WTC11 (cell line): ENCODE measurements around the gene ZNF787. TPM values are rescaled to one million over a fixed set of nuclear protein-coding genes. Genes with fewer than 3 reads are reported as not detected.

Experiments
- ATAC-seq: fragments of 200-7000 bp; cut with Tn5 transposase; 2 replicates; pipeline ENCODE4 v1.10.0; 2021; ENCODE audit warnings: mild to moderate bottlenecking, moderate library complexity
- CTCF ChIA-PET: fragments of 300-600 bp; sonication (Branson Sonifier 250); formaldehyde crosslinking; loops from one replicate; lab custom pipeline; 2021; ENCODE audit warnings: antibody characterized with exemption; lab: Charles Lee
- POLR2A ChIA-PET: fragments of 350-600 bp; sonication (Branson Sonifier 250); formaldehyde crosslinking; loops from one replicate; lab custom pipeline; 2021; ENCODE audit warnings: antibody characterized with exemption; lab: Charles Lee
- DNase-seq: peaks from one replicate; pipeline ENCODE4 v3.0.0; 2021; ENCODE audit warnings: low spot score
- H3K27ac Mint-ChIP-seq: 2 replicates; pipeline ENCODE4 v1.8.0; 2021; ENCODE audit warnings: mixed read lengths
- H3K27me3 Mint-ChIP-seq: 2 replicates; pipeline ENCODE4 v1.8.0; 2021; ENCODE audit warnings: low read depth, mild to moderate bottlenecking, moderate library complexity, mixed read lengths
- H3K36me3 Mint-ChIP-seq: 2 replicates; pipeline ENCODE4 v1.8.0; 2021; ENCODE audit warnings: mixed read lengths
- H3K4me1 Mint-ChIP-seq: 2 replicates; pipeline ENCODE4 v1.8.0; 2022; ENCODE audit warnings: mixed read lengths
- H3K4me3 Mint-ChIP-seq: 2 replicates; pipeline ENCODE4 v1.8.0; 2021; ENCODE audit warnings: mild to moderate bottlenecking, moderate library complexity, mixed read lengths
- H3K9me3 Mint-ChIP-seq: 2 replicates; pipeline ENCODE4 v1.8.0; 2021; ENCODE audit warnings: mixed read lengths
- CBFB ChIP-seq: sonication (generic); formaldehyde crosslinking; IDR thresholded peaks from 2 replicates; pipeline ENCODE4 v1.8.1; 2022; ENCODE audit warnings: mild to moderate bottlenecking, low read depth, missing genetic modification reagents
- E2F1 ChIP-seq: sonication (generic); formaldehyde crosslinking; IDR thresholded peaks from 2 replicates; pipeline ENCODE4 v1.8.0; 2022; ENCODE audit warnings: mild to moderate bottlenecking, missing genetic modification reagents
- EMX1 ChIP-seq: fragments of 250-450 bp; sonication (Bioruptor Pico); IDR thresholded peaks from 2 replicates; pipeline ENCODE4 v1.8.0; 2021; ENCODE audit warnings: mild to moderate bottlenecking
- ESRRA ChIP-seq: sonication (generic); formaldehyde crosslinking; IDR thresholded peaks from 2 replicates; pipeline ENCODE4 v1.8.1; 2022; ENCODE audit warnings: mild to moderate bottlenecking, missing genetic modification reagents, borderline replicate concordance
- ETV6 ChIP-seq: sonication (generic); formaldehyde crosslinking; IDR thresholded peaks from 2 replicates; pipeline ENCODE4 v1.8.1; 2022; ENCODE audit warnings: mild to moderate bottlenecking, missing genetic modification reagents
- FOXK1 ChIP-seq: sonication (generic); formaldehyde crosslinking; IDR thresholded peaks from 2 replicates; pipeline ENCODE4 v1.8.0; 2022; ENCODE audit warnings: mild to moderate bottlenecking, moderate library complexity, missing genetic modification reagents
- IRF1 ChIP-seq: sonication (generic); formaldehyde crosslinking; IDR thresholded peaks from 2 replicates; pipeline ENCODE4 v1.8.0; 2023; ENCODE audit warnings: missing genetic modification reagents
- JUN ChIP-seq: sonication (generic); formaldehyde crosslinking; IDR thresholded peaks from 2 replicates; pipeline ENCODE4 v1.8.0; 2023; ENCODE audit warnings: mild to moderate bottlenecking, missing genetic modification reagents
- NFYB ChIP-seq: sonication (generic); formaldehyde crosslinking; conservative IDR thresholded peaks from 2 replicates; pipeline ENCODE4 v1.8.0; 2022; ENCODE audit warnings: low read depth, missing genetic modification reagents
- SP1 ChIP-seq: sonication (generic); formaldehyde crosslinking; conservative IDR thresholded peaks from 2 replicates; pipeline ENCODE4 v1.8.1; 2022; ENCODE audit warnings: missing genetic modification reagents
- ZBTB21 ChIP-seq: sonication (generic); formaldehyde crosslinking; IDR thresholded peaks from 2 replicates; pipeline ENCODE4 v1.8.1; 2023; ENCODE audit warnings: mild to moderate bottlenecking, missing genetic modification reagents, borderline replicate concordance
- ZNF263 ChIP-seq: sonication (generic); formaldehyde crosslinking; IDR thresholded peaks from 2 replicates; pipeline ENCODE4 v1.8.1; 2022; ENCODE audit warnings: low read depth, mild to moderate bottlenecking, moderate library complexity, missing genetic modification reagents
- ZNF396 ChIP-seq: fragments of 250-450 bp; sonication (Bioruptor Pico); IDR thresholded peaks from 2 replicates; pipeline ENCODE4 v1.8.0; 2021; ENCODE audit warnings: mild to moderate bottlenecking, moderate library complexity, borderline replicate concordance
- ZNF416 ChIP-seq: fragments of 250-450 bp; sonication (Bioruptor Pico); IDR thresholded peaks from 2 replicates; pipeline ENCODE4 v1.9.0; 2021; ENCODE audit warnings: mild to moderate bottlenecking, inconsistent platforms
- ZNF425 ChIP-seq: fragments of 250-450 bp; sonication (Bioruptor Pico); conservative IDR thresholded peaks from 2 replicates; pipeline ENCODE4 v1.9.0; 2021; ENCODE audit warnings: mild to moderate bottlenecking
- ZNF671 ChIP-seq: fragments of 250-450 bp; sonication (Bioruptor Pico); IDR thresholded peaks from 2 replicates; pipeline ENCODE4 v1.8.0; 2021; ENCODE audit warnings: mild to moderate bottlenecking
- total RNA-seq: library from RNA; stranded (reverse); gene quantifications from 3 replicates; pipeline ENCODE4 v1.2.3, GENCODE V29; 2021
- TF ChIP-seq, protein P1 (sequence below): sonication (generic); formaldehyde crosslinking; IDR thresholded peaks from 2 replicates; pipeline ENCODE4 v1.8.0; 2022; ENCODE audit warnings: mild to moderate bottlenecking, missing genetic modification reagents
- TF ChIP-seq, protein P2 (sequence below): sonication (generic); formaldehyde crosslinking; IDR thresholded peaks from 2 replicates; pipeline ENCODE4 v1.8.1; 2023; ENCODE audit warnings: mild to moderate bottlenecking, missing genetic modification reagents, borderline replicate concordance

ZNF787 gene
- total RNA-seq, 1 experiment from 2014 or later = 62.9 TPM

- Mint-ChIP-seq H3K27ac (no peak overlapping the region; the same call in 1 of the 2 replicates), H3K36me3 (peaks cover 19% of the 10 kb centered on the region), H3K4me3 (no peak overlapping the region), H3K27me3 (no peaks in the 10 kb centered on the region), H3K4me1 (peaks cover 25% of the 10 kb centered on the region), H3K9me3 (no peaks in the 10 kb centered on the region)
- CTCF ChIA-PET = interaction anchor here (1.7 kb wide), 1 partner anchor 52 kb away, joined by 4 read pairs; no protein-coding TSS in a partner anchor
- DNase-seq = no peak
- POLR2A ChIA-PET = no interaction called here
- no peak for TF ChIP-seq ZNF396
- TF ChIP-seq, protein P1, sequence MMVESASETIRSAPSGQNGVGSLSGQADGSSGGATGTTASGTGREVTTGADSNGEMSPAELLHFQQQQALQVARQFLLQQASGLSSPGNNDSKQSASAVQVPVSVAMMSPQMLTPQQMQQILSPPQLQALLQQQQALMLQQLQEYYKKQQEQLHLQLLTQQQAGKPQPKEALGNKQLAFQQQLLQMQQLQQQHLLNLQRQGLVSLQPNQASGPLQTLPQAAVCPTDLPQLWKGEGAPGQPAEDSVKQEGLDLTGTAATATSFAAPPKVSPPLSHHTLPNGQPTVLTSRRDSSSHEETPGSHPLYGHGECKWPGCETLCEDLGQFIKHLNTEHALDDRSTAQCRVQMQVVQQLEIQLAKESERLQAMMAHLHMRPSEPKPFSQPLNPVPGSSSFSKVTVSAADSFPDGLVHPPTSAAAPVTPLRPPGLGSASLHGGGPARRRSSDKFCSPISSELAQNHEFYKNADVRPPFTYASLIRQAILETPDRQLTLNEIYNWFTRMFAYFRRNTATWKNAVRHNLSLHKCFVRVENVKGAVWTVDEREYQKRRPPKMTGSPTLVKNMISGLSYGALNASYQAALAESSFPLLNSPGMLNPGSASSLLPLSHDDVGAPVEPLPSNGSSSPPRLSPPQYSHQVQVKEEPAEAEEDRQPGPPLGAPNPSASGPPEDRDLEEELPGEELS (CRISPR knock-in tag) = no peak
- no peak for TF ChIP-seq ZNF425 (CRISPR knock-in tag)
- no peak for TF ChIP-seq ESRRA
- TF ChIP-seq ZNF671 (CRISPR knock-in tag) = no peak
- TF ChIP-seq ZNF416 (CRISPR knock-in tag) = no peak
- TF ChIP-seq ZNF263 (CRISPR knock-in tag) = no peak
- TF ChIP-seq NFYB = no peak
- no peak for TF ChIP-seq IRF1 (CRISPR knock-in tag)
- TF ChIP-seq E2F1 (CRISPR knock-in tag) = no peak
- TF ChIP-seq ZBTB21 = no peak
- TF ChIP-seq SP1 (CRISPR knock-in tag) = no peak
- TF ChIP-seq, protein P2, sequence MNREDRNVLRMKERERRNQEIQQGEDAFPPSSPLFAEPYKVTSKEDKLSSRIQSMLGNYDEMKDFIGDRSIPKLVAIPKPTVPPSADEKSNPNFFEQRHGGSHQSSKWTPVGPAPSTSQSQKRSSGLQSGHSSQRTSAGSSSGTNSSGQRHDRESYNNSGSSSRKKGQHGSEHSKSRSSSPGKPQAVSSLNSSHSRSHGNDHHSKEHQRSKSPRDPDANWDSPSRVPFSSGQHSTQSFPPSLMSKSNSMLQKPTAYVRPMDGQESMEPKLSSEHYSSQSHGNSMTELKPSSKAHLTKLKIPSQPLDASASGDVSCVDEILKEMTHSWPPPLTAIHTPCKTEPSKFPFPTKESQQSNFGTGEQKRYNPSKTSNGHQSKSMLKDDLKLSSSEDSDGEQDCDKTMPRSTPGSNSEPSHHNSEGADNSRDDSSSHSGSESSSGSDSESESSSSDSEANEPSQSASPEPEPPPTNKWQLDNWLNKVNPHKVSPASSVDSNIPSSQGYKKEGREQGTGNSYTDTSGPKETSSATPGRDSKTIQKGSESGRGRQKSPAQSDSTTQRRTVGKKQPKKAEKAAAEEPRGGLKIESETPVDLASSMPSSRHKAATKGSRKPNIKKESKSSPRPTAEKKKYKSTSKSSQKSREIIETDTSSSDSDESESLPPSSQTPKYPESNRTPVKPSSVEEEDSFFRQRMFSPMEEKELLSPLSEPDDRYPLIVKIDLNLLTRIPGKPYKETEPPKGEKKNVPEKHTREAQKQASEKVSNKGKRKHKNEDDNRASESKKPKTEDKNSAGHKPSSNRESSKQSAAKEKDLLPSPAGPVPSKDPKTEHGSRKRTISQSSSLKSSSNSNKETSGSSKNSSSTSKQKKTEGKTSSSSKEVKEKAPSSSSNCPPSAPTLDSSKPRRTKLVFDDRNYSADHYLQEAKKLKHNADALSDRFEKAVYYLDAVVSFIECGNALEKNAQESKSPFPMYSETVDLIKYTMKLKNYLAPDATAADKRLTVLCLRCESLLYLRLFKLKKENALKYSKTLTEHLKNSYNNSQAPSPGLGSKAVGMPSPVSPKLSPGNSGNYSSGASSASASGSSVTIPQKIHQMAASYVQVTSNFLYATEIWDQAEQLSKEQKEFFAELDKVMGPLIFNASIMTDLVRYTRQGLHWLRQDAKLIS (CRISPR knock-in tag) = no peak
- TF ChIP-seq JUN = no peak
- no peak for TF ChIP-seq ETV6 (CRISPR knock-in tag)
- TF ChIP-seq CBFB (CRISPR knock-in tag) = no peak
- TF ChIP-seq FOXK1 (CRISPR knock-in tag) = no peak
- no peak for TF ChIP-seq EMX1 (CRISPR knock-in tag)
- no peak for ATAC-seq
These were observed 18.0 kb downstream of the ZNF787 start for GRCh38 chr19:56103027-56103614.
